Measurements from ENCODE around the gene APOH. TPM values are rescaled to one million over a fixed set of nuclear protein-coding genes. Genes with fewer than 3 reads are reported as not detected.

APOH gene
- not detected in 2 replicates for total RNA-seq

DNA sequence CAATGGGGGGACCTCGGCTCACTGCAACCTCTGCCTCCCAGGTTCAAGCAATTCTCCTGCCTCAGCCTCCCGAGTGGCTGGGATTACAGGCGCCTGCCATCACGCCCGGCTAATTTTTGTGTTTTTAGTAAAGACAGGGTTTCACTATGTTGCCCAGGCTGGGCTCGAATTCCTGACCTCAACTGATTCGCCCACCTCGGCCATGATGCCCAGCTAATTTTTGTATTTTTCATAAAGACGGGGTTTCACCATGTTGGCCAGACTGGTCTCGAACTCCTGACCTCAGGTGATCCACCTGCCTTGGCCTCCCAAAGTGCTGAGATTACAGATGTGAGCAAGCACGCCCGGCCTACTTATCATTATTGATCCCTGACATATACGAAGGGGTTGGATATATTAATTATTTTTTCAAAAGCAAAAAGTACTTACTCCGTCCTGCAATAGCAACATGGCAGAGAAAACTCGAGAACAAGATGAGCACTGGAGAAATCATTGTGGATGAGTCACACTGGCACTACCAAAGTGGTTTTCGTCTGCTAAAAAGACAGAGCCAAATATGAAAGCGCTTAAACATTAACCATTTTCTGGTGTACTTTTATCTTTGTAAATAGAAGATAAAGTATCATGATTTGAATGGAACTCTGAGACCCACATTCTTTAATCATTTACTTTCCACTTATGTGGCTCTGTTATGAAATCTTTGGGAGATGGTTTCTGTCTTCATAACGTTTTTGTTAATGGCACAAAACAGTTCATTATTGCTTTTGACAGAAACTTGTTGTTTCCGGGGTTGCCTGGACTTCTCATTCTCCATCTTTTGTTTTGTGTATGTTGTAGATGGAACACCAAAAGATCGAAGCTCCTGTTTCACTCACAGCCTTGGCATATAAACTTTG lies at the start of gene APOH:
Gene APOH (minus strand): TSS at position 529 of the 896 bp plus-strand sequence. CDS start 36 bp downstream, at position 493.

GRCh38 chr17:66191593-66192377 lies 37.4 kb downstream of the APOH start, which contains the start of gene CEP112:
TSS of gene CEP112 (minus strand) at chr17:66192133.

Other genes starting within 250 kb of the APOH start
- 2.0 and 11.7 TPM in 2 replicates for gene CEP112, start 37.3 kb downstream of the APOH start, total RNA-seq
- gene PRKCA, start 73.2 kb upstream of the APOH start, total RNA-seq: 20.8 and 22.2 TPM in 2 replicates

Data from myometrial cell (primary cell).